MM.1S (cell line): Measurements from ENCODE around the gene TTC28.

Experiments used
- DNase-seq: peaks from one replicate; pipeline ENCODE4 v3.0.0-alpha.2; 2015
- H2AFZ ChIP-seq: fragments of 300-600 bp; sonication (generic); 2 replicates; pipeline ENCODE4 v1.6.0; 2016; ENCODE audit warnings: antibody characterized with exemption, low read length
- H3F3A ChIP-seq: fragments of 300-600 bp; sonication (generic); 2 replicates; pipeline ENCODE4 v1.6.1; 2016; ENCODE audit warnings: mild to moderate bottlenecking, antibody characterized with exemption, low read length, moderate library complexity, mixed read lengths; ENCODE audit not compliant: insufficient read depth
- H3K27ac ChIP-seq: fragments of 300-600 bp; sonication (generic); 2 replicates; pipeline ENCODE4 v1.5.1; 2016; ENCODE audit warnings: mild to moderate bottlenecking, low read length
- H3K27me3 ChIP-seq: fragments of 300-600 bp; sonication (generic); replicated peaks from 2 replicates; pipeline ENCODE4 v1.6.0; 2016; ENCODE audit warnings: low read length; ENCODE audit not compliant: insufficient read depth
- H3K36me3 ChIP-seq: fragments of 300-600 bp; sonication (generic); replicated peaks from 2 replicates; pipeline ENCODE4 v1.6.1; 2016; ENCODE audit warnings: mild to moderate bottlenecking, low read length, mixed read lengths; ENCODE audit not compliant: insufficient read depth
- H3K4me1 ChIP-seq: fragments of 300-600 bp; sonication (generic); 2 replicates; pipeline ENCODE4 v1.6.1; 2016; ENCODE audit warnings: low read length, mixed read lengths
- H3K4me2 ChIP-seq: fragments of 300-600 bp; sonication (generic); 2 replicates; pipeline ENCODE4 v1.6.0; 2016; ENCODE audit warnings: low read depth, low read length
- H3K4me3 ChIP-seq: fragments of 300-600 bp; sonication (generic); 2 replicates; pipeline ENCODE4 v1.5.1; 2016; ENCODE audit warnings: low read length, mixed read lengths
- H3K79me2 ChIP-seq: fragments of 300-600 bp; sonication (generic); 2 replicates; pipeline ENCODE4 v1.6.1; 2016; ENCODE audit warnings: mixed run types, low read length, mixed read lengths
- H3K9ac ChIP-seq: fragments of 300-600 bp; sonication (generic); 2 replicates; pipeline ENCODE4 v1.6.1; 2016; ENCODE audit warnings: low read length, mixed read lengths
- H3K9me2 ChIP-seq: fragments of 300-600 bp; sonication (generic); replicated peaks from 2 replicates; pipeline ENCODE4 v1.6.1; 2016; ENCODE audit warnings: mild to moderate bottlenecking, low read length, mixed read lengths; ENCODE audit not compliant: insufficient read depth
- H3K9me3 ChIP-seq: fragments of 300-600 bp; sonication (generic); replicated peaks from 2 replicates; pipeline ENCODE4 v1.6.1; 2016; ENCODE audit warnings: mild to moderate bottlenecking, low read length, mixed read lengths; ENCODE audit not compliant: insufficient read depth
- H4K20me1 ChIP-seq: fragments of 300-600 bp; sonication (generic); 2 replicates; pipeline ENCODE4 v1.6.1; 2016; ENCODE audit warnings: mild to moderate bottlenecking, low read length, moderate library complexity, mixed read lengths; ENCODE audit not compliant: insufficient read depth
- EZH2 ChIP-seq: fragments of 300-600 bp; sonication (generic); optimal IDR thresholded peaks from 2 replicates; pipeline ENCODE3; 2017; ENCODE audit warnings: low read depth, mild to moderate bottlenecking, antibody characterized with exemption, low read length, mixed read lengths
- EZH2phosphoT487 ChIP-seq: fragments of 300-600 bp; sonication (generic); IDR thresholded peaks from 2 replicates; pipeline ENCODE4 v1.6.1; 2018; ENCODE audit warnings: antibody characterized with exemption, low read length
- TF ChIP-seq, protein P1 (sequence below): fragments of 300-600 bp; sonication (generic); IDR thresholded peaks from 2 replicates; pipeline ENCODE4 v1.5.1; 2016; ENCODE audit warnings: antibody characterized with exemption, low read length, mixed read lengths

Gene TTC28

GRCh38 chr22:28075358-28075981 is 604.2 kb downstream of the TTC28 start:
- H3K9ac ChIP-seq, result no peak overlapping the region
- H3K9me2 ChIP-seq, result no peaks in the 10 kb centered on the region
- TF ChIP-seq, protein P1, sequence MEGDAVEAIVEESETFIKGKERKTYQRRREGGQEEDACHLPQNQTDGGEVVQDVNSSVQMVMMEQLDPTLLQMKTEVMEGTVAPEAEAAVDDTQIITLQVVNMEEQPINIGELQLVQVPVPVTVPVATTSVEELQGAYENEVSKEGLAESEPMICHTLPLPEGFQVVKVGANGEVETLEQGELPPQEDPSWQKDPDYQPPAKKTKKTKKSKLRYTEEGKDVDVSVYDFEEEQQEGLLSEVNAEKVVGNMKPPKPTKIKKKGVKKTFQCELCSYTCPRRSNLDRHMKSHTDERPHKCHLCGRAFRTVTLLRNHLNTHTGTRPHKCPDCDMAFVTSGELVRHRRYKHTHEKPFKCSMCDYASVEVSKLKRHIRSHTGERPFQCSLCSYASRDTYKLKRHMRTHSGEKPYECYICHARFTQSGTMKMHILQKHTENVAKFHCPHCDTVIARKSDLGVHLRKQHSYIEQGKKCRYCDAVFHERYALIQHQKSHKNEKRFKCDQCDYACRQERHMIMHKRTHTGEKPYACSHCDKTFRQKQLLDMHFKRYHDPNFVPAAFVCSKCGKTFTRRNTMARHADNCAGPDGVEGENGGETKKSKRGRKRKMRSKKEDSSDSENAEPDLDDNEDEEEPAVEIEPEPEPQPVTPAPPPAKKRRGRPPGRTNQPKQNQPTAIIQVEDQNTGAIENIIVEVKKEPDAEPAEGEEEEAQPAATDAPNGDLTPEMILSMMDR, result no peak
- TF ChIP-seq EZH2phosphoT487, result no peak
- TF ChIP-seq EZH2, result no peak
- no peaks in the 10 kb centered on the region for H3K79me2 ChIP-seq
- no peak overlapping the region for H3K4me3 ChIP-seq
- H2AFZ ChIP-seq, result no peak overlapping the region
- no peaks in the 10 kb centered on the region for H3K9me3 ChIP-seq
- H3K4me1 ChIP-seq, result no peaks in the 10 kb centered on the region
- no peak for DNase-seq
- H3K27ac ChIP-seq, result no peak overlapping the region
- H3K36me3 ChIP-seq, result no peaks in the 10 kb centered on the region
- H3K27me3 ChIP-seq, result no peaks in the 10 kb centered on the region
- H3K4me2 ChIP-seq, result no peak overlapping the region
- no peaks in the 10 kb centered on the region for H3F3A ChIP-seq
- H4K20me1 ChIP-seq, result no peaks in the 10 kb centered on the region

GRCh38 chr22:28074526-28074925 is 605.1 kb downstream of the TTC28 start:
- H3K9me3 ChIP-seq, result no peaks in the 10 kb centered on the region
- no peaks in the 10 kb centered on the region for H3K36me3 ChIP-seq
- no peak overlapping the region for H3K4me2 ChIP-seq
- DNase-seq, result no peak
- no peak overlapping the region for H3K27ac ChIP-seq
- no peak overlapping the region for H2AFZ ChIP-seq
- H3K79me2 ChIP-seq, result no peaks in the 10 kb centered on the region
- H4K20me1 ChIP-seq, result no peaks in the 10 kb centered on the region
- H3K9ac ChIP-seq, result no peak overlapping the region
- TF ChIP-seq EZH2 (no peak), EZH2phosphoT487 (no peak)
- TF ChIP-seq, protein P1, result no peak
- no peaks in the 10 kb centered on the region for H3K9me2 ChIP-seq
- H3F3A ChIP-seq, result no peaks in the 10 kb centered on the region
- no peaks in the 10 kb centered on the region for H3K27me3 ChIP-seq
- H3K4me3 ChIP-seq, result no peak overlapping the region
- no peaks in the 10 kb centered on the region for H3K4me1 ChIP-seq

GRCh38 chr22:28072066-28072465 is 607.6 kb downstream of the TTC28 start:
- H3K9me2 ChIP-seq, result no peaks in the 10 kb centered on the region
- H3F3A ChIP-seq, result no peaks in the 10 kb centered on the region
- H3K9ac ChIP-seq, result no peak overlapping the region
- H3K27ac ChIP-seq, result no peak overlapping the region
- no peak overlapping the region for H3K4me2 ChIP-seq
- no peak for TF ChIP-seq EZH2
- no peak for TF ChIP-seq EZH2phosphoT487
- TF ChIP-seq, protein P1, result no peak
- H2AFZ ChIP-seq, result no peak overlapping the region
- no peak overlapping the region for H3K4me3 ChIP-seq
- no peaks in the 10 kb centered on the region for H3K4me1 ChIP-seq
- DNase-seq, result no peak
- H3K27me3 ChIP-seq, result no peaks in the 10 kb centered on the region
- no peaks in the 10 kb centered on the region for H3K79me2 ChIP-seq
- H3K9me3 ChIP-seq, result no peaks in the 10 kb centered on the region
- no peaks in the 10 kb centered on the region for H3K36me3 ChIP-seq
- H4K20me1 ChIP-seq, result no peaks in the 10 kb centered on the region
